ENCODE measurements around the gene OR56A5. TPM values are rescaled to one million over a fixed set of nuclear protein-coding genes. Genes with fewer than 3 reads are reported as not detected.
"Not testable (repeated sequence)": the region's sequence is repeated elsewhere in the genome, so short reads cannot be mapped to it uniquely, and the experiment has no call there.

OR56A5 gene
- total RNA-seq, 1 experiment from 2014 or later: not detected

- DNase-seq; H3K36me3 ChIP-seq (replicated peaks; ENCODE audit: control insufficient read depth, insufficient read depth, low read length); H3K4me3 ChIP-seq (ENCODE audit: insufficient read depth, low read depth, low read length): not testable (repeated sequence)
Measured at GRCh38 chr11:5960704-5961320, 7.5 kb downstream of the OR56A5 start.

GRCh38 chr11:5955586-5955985 lies 12.7 kb downstream of the OR56A5 start:
- DNase-seq: no peak
- no peaks in the 10 kb centered on the region for H3K27me3 ChIP-seq (ENCODE audit: control insufficient read depth, insufficient read depth, low read length)
- H3K36me3 ChIP-seq (replicated peaks; ENCODE audit: control insufficient read depth, insufficient read depth, low read length): no peaks in the 10 kb centered on the region
- H3K4me3 ChIP-seq (ENCODE audit: insufficient read depth, low read depth, low read length): no peak overlapping the region

More at GRCh38 chr11:5960704-5961320, 7.5 kb downstream of the OR56A5 start:
- H3K27me3 ChIP-seq (ENCODE audit: control insufficient read depth, insufficient read depth, low read length): not testable (repeated sequence)

- H3K4me3 ChIP-seq (ENCODE audit: insufficient read depth, low read depth, low read length): no peak within 1 kb of the TSS
- H3K36me3 ChIP-seq (replicated peaks; ENCODE audit: control insufficient read depth, insufficient read depth, low read length): no peaks in the 10 kb centered on the region
- H3K27me3 ChIP-seq (ENCODE audit: control insufficient read depth, insufficient read depth, low read length): no peaks in the 10 kb centered on the region
- DNase-seq: no peak
Measured at GRCh38 chr11:5941951-5942350, 26.3 kb downstream of the OR56A5 start, which contains the start of gene OR56A3. OR56A3 (plus strand) TSS chr11:5942251; CDS start chr11:5947347, 5,096 bp downstream.

- no peak for DNase-seq
- no peaks in the 10 kb centered on the region for H3K36me3 ChIP-seq (replicated peaks; ENCODE audit: control insufficient read depth, insufficient read depth, low read length)
- H3K4me3 ChIP-seq (ENCODE audit: insufficient read depth, low read depth, low read length): no peak overlapping the region
- no peaks in the 10 kb centered on the region for H3K27me3 ChIP-seq (ENCODE audit: control insufficient read depth, insufficient read depth, low read length)
Measured at GRCh38 chr11:5940748-5941147, 27.5 kb downstream of the OR56A5 start.

GRCh38 chr11:5938603-5938965 lies 29.7 kb downstream of the OR56A5 start:
- Histone ChIP-seq H3K36me3 (replicated peaks; ENCODE audit: control insufficient read depth, insufficient read depth, low read length) (no peaks in the 10 kb centered on the region), H3K4me3 (ENCODE audit: insufficient read depth, low read depth, low read length) (no peak overlapping the region), H3K27me3 (ENCODE audit: control insufficient read depth, insufficient read depth, low read length) (no peaks in the 10 kb centered on the region)
- no peak for DNase-seq

GRCh38 chr11:5937868-5938602 lies 30.3 kb downstream of the OR56A5 start:
- Histone ChIP-seq H3K4me3 (ENCODE audit: insufficient read depth, low read depth, low read length) (no peak overlapping the region), H3K36me3 (replicated peaks; ENCODE audit: control insufficient read depth, insufficient read depth, low read length) (no peaks in the 10 kb centered on the region), H3K27me3 (ENCODE audit: control insufficient read depth, insufficient read depth, low read length) (no peaks in the 10 kb centered on the region)
- no peak for DNase-seq

- no peak for DNase-seq
- Histone ChIP-seq H3K36me3 (replicated peaks; ENCODE audit: control insufficient read depth, insufficient read depth, low read length) (no peaks in the 10 kb centered on the region), H3K27me3 (ENCODE audit: control insufficient read depth, insufficient read depth, low read length) (no peaks in the 10 kb centered on the region), H3K4me3 (ENCODE audit: insufficient read depth, low read depth, low read length) (no peak overlapping the region)
Measured at GRCh38 chr11:5933116-5933515, 35.2 kb downstream of the OR56A5 start.

GRCh38 chr11:5932671-5933070 lies 35.6 kb downstream of the OR56A5 start:
- Histone ChIP-seq H3K27me3 (ENCODE audit: control insufficient read depth, insufficient read depth, low read length) (no peaks in the 10 kb centered on the region), H3K36me3 (replicated peaks; ENCODE audit: control insufficient read depth, insufficient read depth, low read length) (no peaks in the 10 kb centered on the region), H3K4me3 (ENCODE audit: insufficient read depth, low read depth, low read length) (no peak overlapping the region)
- no peak for DNase-seq

- no peak overlapping the region for H3K4me3 ChIP-seq (ENCODE audit: insufficient read depth, low read depth, low read length)
- no peaks in the 10 kb centered on the region for H3K36me3 ChIP-seq (replicated peaks; ENCODE audit: control insufficient read depth, insufficient read depth, low read length)
- no peak for DNase-seq
- no peaks in the 10 kb centered on the region for H3K27me3 ChIP-seq (ENCODE audit: control insufficient read depth, insufficient read depth, low read length)
Measured at GRCh38 chr11:5931061-5931460, 37.2 kb downstream of the OR56A5 start.

- Histone ChIP-seq H3K4me3 (ENCODE audit: insufficient read depth, low read depth, low read length) (no peak overlapping the region), H3K36me3 (replicated peaks; ENCODE audit: control insufficient read depth, insufficient read depth, low read length) (no peaks in the 10 kb centered on the region), H3K27me3 (ENCODE audit: control insufficient read depth, insufficient read depth, low read length) (no peaks in the 10 kb centered on the region)
- DNase-seq: no peak
Measured at GRCh38 chr11:5930614-5931013, 37.7 kb downstream of the OR56A5 start.

- Histone ChIP-seq H3K27me3 (ENCODE audit: control insufficient read depth, insufficient read depth, low read length) (no peaks in the 10 kb centered on the region), H3K4me3 (ENCODE audit: insufficient read depth, low read depth, low read length) (no peak overlapping the region), H3K36me3 (replicated peaks; ENCODE audit: control insufficient read depth, insufficient read depth, low read length) (no peaks in the 10 kb centered on the region)
- DNase-seq: no peak
Measured at GRCh38 chr11:5929571-5930368, 38.5 kb downstream of the OR56A5 start.

GRCh38 chr11:5928811-5929210 lies 39.5 kb downstream of the OR56A5 start:
- Histone ChIP-seq H3K27me3 (ENCODE audit: control insufficient read depth, insufficient read depth, low read length) (no peaks in the 10 kb centered on the region), H3K4me3 (ENCODE audit: insufficient read depth, low read depth, low read length) (no peak overlapping the region), H3K36me3 (replicated peaks; ENCODE audit: control insufficient read depth, insufficient read depth, low read length) (no peaks in the 10 kb centered on the region)
- no peak for DNase-seq

- no peaks in the 10 kb centered on the region for H3K36me3 ChIP-seq (replicated peaks; ENCODE audit: control insufficient read depth, insufficient read depth, low read length)
- H3K27me3 ChIP-seq (ENCODE audit: control insufficient read depth, insufficient read depth, low read length): no peaks in the 10 kb centered on the region
- DNase-seq: no peak
- H3K4me3 ChIP-seq (ENCODE audit: insufficient read depth, low read depth, low read length): no peak overlapping the region
Measured at GRCh38 chr11:5928271-5928670, 40.0 kb downstream of the OR56A5 start.

GRCh38 chr11:5923794-5924193 lies 44.5 kb downstream of the OR56A5 start:
- no peaks in the 10 kb centered on the region for H3K27me3 ChIP-seq (ENCODE audit: control insufficient read depth, insufficient read depth, low read length)
- no peak overlapping the region for H3K4me3 ChIP-seq (ENCODE audit: insufficient read depth, low read depth, low read length)
- DNase-seq: no peak
- H3K36me3 ChIP-seq (replicated peaks; ENCODE audit: control insufficient read depth, insufficient read depth, low read length): no peaks in the 10 kb centered on the region

GRCh38 chr11:5923427-5923776 lies 44.9 kb downstream of the OR56A5 start:
- no peak overlapping the region for H3K4me3 ChIP-seq (ENCODE audit: insufficient read depth, low read depth, low read length)
- no peaks in the 10 kb centered on the region for H3K36me3 ChIP-seq (replicated peaks; ENCODE audit: control insufficient read depth, insufficient read depth, low read length)
- no peaks in the 10 kb centered on the region for H3K27me3 ChIP-seq (ENCODE audit: control insufficient read depth, insufficient read depth, low read length)
- DNase-seq: no peak

All from H7 (cell line).